K562 (cell line): Measurements from ENCODE around the gene PEDS1. TPM values are rescaled to one million over a fixed set of nuclear protein-coding genes. Genes with fewer than 3 reads are reported as not detected.

Experiments
- BCL6 ChIP-seq: fragments of 250-450 bp; sonication (Bioruptor Pico); IDR thresholded peaks from 2 replicates; pipeline ENCODE4 v1.4.0; 2020
- DACH1 ChIP-seq: fragments of 450-650 bp; IDR thresholded peaks from 2 replicates; pipeline ENCODE4 v1.6.1; 2018; ENCODE audit not compliant: partially characterized antibody
- ELF2 ChIP-seq: fragments of 250-450 bp; sonication (Bioruptor Pico); IDR thresholded peaks from 2 replicates; pipeline ENCODE4 v1.5.0; 2021; ENCODE audit warnings: mild to moderate bottlenecking
- ESRRB ChIP-seq: fragments of 250-450 bp; sonication (Bioruptor Pico); IDR thresholded peaks from 2 replicates; pipeline ENCODE4 v1.5.0; 2020; ENCODE audit warnings: mild to moderate bottlenecking, moderate library complexity, borderline replicate concordance
- HNRNPH1 ChIP-seq: fragments of 200-400 bp; formaldehyde crosslinking; optimal IDR thresholded peaks from 2 replicates; pipeline ENCODE3; 2017; ENCODE audit warnings: low read depth, mild to moderate bottlenecking, low read length, moderate library complexity
- LCOR ChIP-seq: sonication (generic); formaldehyde crosslinking; IDR thresholded peaks from 2 replicates; pipeline ENCODE4 v1.8.0; 2022; ENCODE audit warnings: mild to moderate bottlenecking, missing genetic modification reagents
- POLR3A ChIP-seq: IDR thresholded peaks from 2 replicates; pipeline ENCODE4 v1.6.1; 2011; ENCODE audit warnings: borderline replicate concordance, mild to moderate bottlenecking, moderate library complexity; ENCODE audit not compliant: insufficient read length, insufficient read depth; ENCODE audit errors: extremely low read depth
- RAD51 ChIP-seq: fragments of 450-650 bp; IDR thresholded peaks from 2 replicates; pipeline ENCODE4 v1.7.1; 2016; ENCODE audit warnings: low read depth, mild to moderate bottlenecking, borderline replicate concordance
- RBM25 ChIP-seq: fragments of 200-400 bp; formaldehyde crosslinking; IDR thresholded peaks from 2 replicates; pipeline ENCODE4 v1.6.1; 2018; ENCODE audit warnings: low read length, low read depth, moderate library complexity; ENCODE audit not compliant: severe bottlenecking
- RFX1 ChIP-seq: fragments of 450-650 bp; IDR thresholded peaks from 2 replicates; pipeline ENCODE4 v1.6.1; 2016; ENCODE audit warnings: mild to moderate bottlenecking, moderate library complexity
- SMARCE1 ChIP-seq: fragments of 450-650 bp; IDR thresholded peaks from 2 replicates; pipeline ENCODE4 v1.7.1; 2016; ENCODE audit warnings: mild to moderate bottlenecking
- ZBTB1 ChIP-seq: sonication (generic); formaldehyde crosslinking; IDR thresholded peaks from 2 replicates; pipeline ENCODE4 v1.8.1; 2023; ENCODE audit warnings: missing genetic modification reagents, low read depth, mild to moderate bottlenecking, borderline replicate concordance
- ZKSCAN8 ChIP-seq: fragments of 200-800 bp; sonication (Bioruptor generic); IDR thresholded peaks from 2 replicates; pipeline ENCODE4 v1.6.1; 2016; ENCODE audit warnings: missing genetic modification characterization, missing compliant biosample characterization
- ZNF324 ChIP-seq: fragments of 250-450 bp; sonication (Bioruptor Pico); IDR thresholded peaks from 2 replicates; pipeline ENCODE4 v1.4.0; 2020; ENCODE audit warnings: mild to moderate bottlenecking
- ZNF354B ChIP-seq: fragments of 250-450 bp; sonication (Bioruptor Pico); IDR thresholded peaks from 2 replicates; pipeline ENCODE4 v1.4.0; 2020
- polyA plus RNA-seq, 8 experiments: library from polyadenylated mRNA; depleted of rRNA in 4 of 8; stranded (reverse) in 5 of 8; unstranded in 3 of 8; fragments of >200 nt; fragmentation: Nextera tagmentation in 2 of 8; fragmentation: Illumina TruSeq in 1 of 8; extraction: Ambion mirVana in 2 of 8; extraction: Trizol in 1 of 8; gene quantifications; 2 replicates each; pipeline versions ENCODE4 v1.2.1 to v1.2.3, GENCODE V29; 2011 to 2014; ENCODE audit warnings: inconsistent platforms in 1 of 8, missing spikeins in 1 of 8
- total RNA-seq, 7 experiments: library from RNA; depleted of rRNA in 6 of 7; stranded (reverse); fragments of >200 nt in 6 of 7; fragmentation: Illumina TruSeq in 2 of 7; extraction: Trizol in 2 of 7; gene quantifications; 2 replicates each; pipeline versions ENCODE4 v1.2.1 to v1.2.3, GENCODE V29; 2011 to 2021; ENCODE audit warnings: low replicate concordance in 1 of 7
- TF ChIP-seq, protein P1 (sequence below): fragments of 450-650 bp; IDR thresholded peaks from 2 replicates; pipeline ENCODE4 v1.7.1; 2018; ENCODE audit warnings: mild to moderate bottlenecking, low read depth; ENCODE audit not compliant: partially characterized antibody
- TF ChIP-seq, protein P2 (sequence below): sonication (generic); formaldehyde crosslinking; IDR thresholded peaks from 2 replicates; pipeline ENCODE4 v1.8.0; 2022; ENCODE audit warnings: mild to moderate bottlenecking, missing genetic modification reagents
- TF ChIP-seq, protein P3 (sequence below), 2 experiments: fragments of 200-800 bp in 1 of 2; sonication (Bioruptor generic) in 1 of 2; sonication (generic) in 1 of 2; formaldehyde crosslinking in 1 of 2; IDR thresholded peaks in 1 of 2; conservative IDR thresholded peaks in 1 of 2; 2 replicates each; pipeline versions ENCODE4 v1.5.0 to v1.6.1; 2016 to 2020; ENCODE audit warnings: missing compliant biosample characterization in 1 of 2, missing genetic modification characterization in 1 of 2, missing genetic modification reagents in 1 of 2
- TF ChIP-seq, protein P4 (sequence below), 2 experiments: fragments of 450-650 bp; IDR thresholded peaks; 2 replicates each; pipeline ENCODE4 v1.6.1; 2016

PEDS1 gene
- total and polyA plus RNA-seq, 9 of the 15 experiments (the other 6 are each of a cell fraction or from before 2014, with no cell fraction given) = 2.9 to 38.5 (median 24.2) TPM

DNA sequence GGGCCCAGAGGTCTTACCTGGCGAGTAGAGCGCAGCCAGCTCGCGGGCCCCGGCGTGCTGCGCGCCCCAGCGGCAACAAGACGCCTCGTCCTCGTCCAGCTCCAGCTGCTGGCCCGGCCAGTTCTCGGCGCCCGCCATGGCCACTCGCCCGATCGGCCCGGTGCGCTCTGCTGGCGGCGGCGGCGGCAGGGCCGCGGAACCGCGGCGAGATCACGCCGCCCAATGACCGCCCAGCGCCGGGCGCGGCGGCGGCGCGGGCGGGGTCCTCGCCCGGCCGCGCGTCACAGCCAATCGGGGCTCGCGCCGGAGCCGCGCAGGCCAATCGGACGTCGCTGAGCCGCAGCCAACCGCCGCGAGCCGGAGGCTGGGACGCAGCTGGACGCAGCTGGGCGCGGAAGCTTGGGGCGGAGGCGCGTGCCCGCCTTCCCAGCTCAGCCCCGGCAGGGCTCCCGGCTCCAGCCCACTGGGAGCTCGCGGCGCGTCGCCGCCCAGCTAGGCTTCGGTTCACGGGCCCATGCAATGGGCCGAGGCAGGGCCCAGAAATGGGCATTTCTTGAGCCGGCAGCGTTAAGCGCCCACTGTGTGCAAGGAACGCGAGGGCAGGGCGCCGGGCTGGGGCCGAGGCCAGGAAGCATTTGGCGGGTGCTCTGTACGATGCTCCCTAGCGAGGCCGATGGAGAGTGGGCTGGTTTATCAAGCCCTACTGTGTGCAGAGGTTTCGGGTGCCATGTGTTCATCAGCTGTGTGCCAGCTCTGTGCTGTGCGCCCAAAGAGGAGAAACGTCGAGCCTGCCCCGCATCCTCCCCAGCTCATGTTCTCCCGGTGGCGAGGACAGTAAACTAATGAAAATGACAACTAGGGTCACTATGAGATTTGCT lies at the start of gene PEDS1 (continued):
- TF ChIP-seq RAD51 = no peak
- no peak for TF ChIP-seq SMARCE1
- TF ChIP-seq BCL6 (CRISPR knock-in tag) = no peak
- TF ChIP-seq, protein P1, sequence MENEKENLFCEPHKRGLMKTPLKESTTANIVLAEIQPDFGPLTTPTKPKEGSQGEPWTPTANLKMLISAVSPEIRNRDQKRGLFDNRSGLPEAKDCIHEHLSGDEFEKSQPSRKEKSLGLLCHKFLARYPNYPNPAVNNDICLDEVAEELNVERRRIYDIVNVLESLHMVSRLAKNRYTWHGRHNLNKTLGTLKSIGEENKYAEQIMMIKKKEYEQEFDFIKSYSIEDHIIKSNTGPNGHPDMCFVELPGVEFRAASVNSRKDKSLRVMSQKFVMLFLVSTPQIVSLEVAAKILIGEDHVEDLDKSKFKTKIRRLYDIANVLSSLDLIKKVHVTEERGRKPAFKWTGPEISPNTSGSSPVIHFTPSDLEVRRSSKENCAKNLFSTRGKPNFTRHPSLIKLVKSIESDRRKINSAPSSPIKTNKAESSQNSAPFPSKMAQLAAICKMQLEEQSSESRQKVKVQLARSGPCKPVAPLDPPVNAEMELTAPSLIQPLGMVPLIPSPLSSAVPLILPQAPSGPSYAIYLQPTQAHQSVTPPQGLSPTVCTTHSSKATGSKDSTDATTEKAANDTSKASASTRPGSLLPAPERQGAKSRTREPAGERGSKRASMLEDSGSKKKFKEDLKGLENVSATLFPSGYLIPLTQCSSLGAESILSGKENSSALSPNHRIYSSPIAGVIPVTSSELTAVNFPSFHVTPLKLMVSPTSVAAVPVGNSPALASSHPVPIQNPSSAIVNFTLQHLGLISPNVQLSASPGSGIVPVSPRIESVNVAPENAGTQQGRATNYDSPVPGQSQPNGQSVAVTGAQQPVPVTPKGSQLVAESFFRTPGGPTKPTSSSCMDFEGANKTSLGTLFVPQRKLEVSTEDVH = no peak
- TF ChIP-seq, protein P2, sequence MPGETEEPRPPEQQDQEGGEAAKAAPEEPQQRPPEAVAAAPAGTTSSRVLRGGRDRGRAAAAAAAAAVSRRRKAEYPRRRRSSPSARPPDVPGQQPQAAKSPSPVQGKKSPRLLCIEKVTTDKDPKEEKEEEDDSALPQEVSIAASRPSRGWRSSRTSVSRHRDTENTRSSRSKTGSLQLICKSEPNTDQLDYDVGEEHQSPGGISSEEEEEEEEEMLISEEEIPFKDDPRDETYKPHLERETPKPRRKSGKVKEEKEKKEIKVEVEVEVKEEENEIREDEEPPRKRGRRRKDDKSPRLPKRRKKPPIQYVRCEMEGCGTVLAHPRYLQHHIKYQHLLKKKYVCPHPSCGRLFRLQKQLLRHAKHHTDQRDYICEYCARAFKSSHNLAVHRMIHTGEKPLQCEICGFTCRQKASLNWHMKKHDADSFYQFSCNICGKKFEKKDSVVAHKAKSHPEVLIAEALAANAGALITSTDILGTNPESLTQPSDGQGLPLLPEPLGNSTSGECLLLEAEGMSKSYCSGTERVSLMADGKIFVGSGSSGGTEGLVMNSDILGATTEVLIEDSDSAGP (CRISPR knock-in tag) = no peak
- peak; percentile 41; the same call in 1 of the 2 replicates for TF ChIP-seq ZNF324 (CRISPR knock-in tag)
- no peak for TF ChIP-seq ESRRB (CRISPR knock-in tag)
- TF ChIP-seq LCOR (CRISPR knock-in tag) = no peak
- TF ChIP-seq RBM25 = peak; percentile 98
- no peak for TF ChIP-seq DACH1
- peak; percentile 63; the same call in 1 of the 2 replicates for TF ChIP-seq ZKSCAN8
- no peak for TF ChIP-seq RFX1
- TF ChIP-seq ZBTB1 = peak; percentile 62; the same call in 1 of the 2 replicates
- TF ChIP-seq, protein P3, sequence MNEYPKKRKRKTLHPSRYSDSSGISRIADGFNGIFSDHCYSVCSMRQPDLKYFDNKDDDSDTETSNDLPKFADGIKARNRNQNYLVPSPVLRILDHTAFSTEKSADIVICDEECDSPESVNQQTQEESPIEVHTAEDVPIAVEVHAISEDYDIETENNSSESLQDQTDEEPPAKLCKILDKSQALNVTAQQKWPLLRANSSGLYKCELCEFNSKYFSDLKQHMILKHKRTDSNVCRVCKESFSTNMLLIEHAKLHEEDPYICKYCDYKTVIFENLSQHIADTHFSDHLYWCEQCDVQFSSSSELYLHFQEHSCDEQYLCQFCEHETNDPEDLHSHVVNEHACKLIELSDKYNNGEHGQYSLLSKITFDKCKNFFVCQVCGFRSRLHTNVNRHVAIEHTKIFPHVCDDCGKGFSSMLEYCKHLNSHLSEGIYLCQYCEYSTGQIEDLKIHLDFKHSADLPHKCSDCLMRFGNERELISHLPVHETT (CRISPR knock-in tag; conservative IDR thresholded peaks at IDR 0.05 in 1 of 2, IDR thresholded peaks at IDR 0.05 in 1 of 2) = peak in 1 of 2 experiments; percentile 88; a peak in 2 of 4 replicates
- no peak for TF ChIP-seq ZNF354B (CRISPR knock-in tag)
- TF ChIP-seq POLR3A = no peak
- no peak for TF ChIP-seq HNRNPH1
- TF ChIP-seq, protein P4, sequence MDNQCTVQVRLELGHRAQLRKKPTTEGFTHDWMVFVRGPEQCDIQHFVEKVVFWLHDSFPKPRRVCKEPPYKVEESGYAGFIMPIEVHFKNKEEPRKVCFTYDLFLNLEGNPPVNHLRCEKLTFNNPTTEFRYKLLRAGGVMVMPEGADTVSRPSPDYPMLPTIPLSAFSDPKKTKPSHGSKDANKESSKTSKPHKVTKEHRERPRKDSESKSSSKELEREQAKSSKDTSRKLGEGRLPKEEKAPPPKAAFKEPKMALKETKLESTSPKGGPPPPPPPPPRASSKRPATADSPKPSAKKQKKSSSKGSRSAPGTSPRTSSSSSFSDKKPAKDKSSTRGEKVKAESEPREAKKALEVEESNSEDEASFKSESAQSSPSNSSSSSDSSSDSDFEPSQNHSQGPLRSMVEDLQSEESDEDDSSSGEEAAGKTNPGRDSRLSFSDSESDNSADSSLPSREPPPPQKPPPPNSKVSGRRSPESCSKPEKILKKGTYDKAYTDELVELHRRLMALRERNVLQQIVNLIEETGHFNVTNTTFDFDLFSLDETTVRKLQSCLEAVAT (IDR thresholded peaks at IDR 0.05) = no peak
- peak; percentile 30; the same call in 1 of the 2 replicates for TF ChIP-seq ELF2 (CRISPR knock-in tag)
